ENCODE results near the gene GTF3A. TPM values are rescaled to one million over a fixed set of nuclear protein-coding genes. Genes with fewer than 3 reads are reported as not detected.

The GTF3A gene
- total and polyA plus RNA-seq, 2 of the 8 experiments (the other 6 are each of a cell fraction or from before 2014, with no cell fraction given), result 41.6 to 96.5 TPM

GRCh38 chr13:27476943-27477703 lies 52.7 kb downstream of the GTF3A start (continued):
- TF ChIP-seq SIN3A (conservative IDR thresholded peaks at IDR 0.05 in 1 of 2, IDR thresholded peaks at IDR 0.05 in 1 of 2; ENCODE audit: low read depth in 1 of 2, low read length in 2 of 2) (no peak), TEAD4 (IDR thresholded peaks at IDR 0.05; ENCODE audit: low read depth, low read length) (no peak), TAF7 (optimal IDR thresholded peaks at IDR 0.05; ENCODE audit: borderline replicate concordance, low read depth, low read length) (no peak), CTBP2 (IDR thresholded peaks at IDR 0.05; ENCODE audit: borderline replicate concordance, insufficient read depth, insufficient read length, low read length) (no peak), CHD1 (IDR thresholded peaks at IDR 0.05; ENCODE audit: low read depth, low read length) (no peak), MAX (IDR thresholded peaks at IDR 0.05) (no peak)
